IMR-90 (cell line): ENCODE results near the gene NHLRC3. TPM values are rescaled to one million over a fixed set of nuclear protein-coding genes. Genes with fewer than 3 reads are reported as not detected.
"Not testable (repeated sequence)": the region's sequence is repeated elsewhere in the genome, so short reads cannot be mapped to it uniquely, and the experiment has no call there.

ENCODE experiments used
- ATAC-seq: fragments of 200-7000 bp; cut with Tn5 transposase; 2 replicates; pipeline ENCODE4 v1.9.1; 2020; ENCODE audit warnings: low read depth, mild to moderate bottlenecking, moderate library complexity
- BruUV-seq: library from RNA; stranded (reverse); fragments of 400-500 nt; replicated peaks from 2 replicates; lab custom pipeline; 2021; lab: Mats Ljungman, UMichigan
- CTCF ChIA-PET: fragments of 300-600 bp; formaldehyde crosslinking; extraction: SDS; loops from one replicate; lab custom pipeline; 2021; ENCODE audit warnings: antibody characterized with exemption; lab: Yijun Ruan, JAX
- POLR2A ChIA-PET: fragments of 300-600 bp; sonication (Branson Sonifier 250); formaldehyde crosslinking; loops from one replicate; lab custom pipeline; 2022; ENCODE audit warnings: antibody characterized with exemption; ENCODE audit not compliant: unreplicated experiment; lab: Charles Lee
- DNase-seq: peaks from one replicate; pipeline ENCODE4 v3.0.0; 2013
- H2AFZ ChIP-seq: replicated peaks from 2 replicates; pipeline ENCODE3; 2013; ENCODE audit warnings: low read length, mild to moderate bottlenecking; ENCODE audit not compliant: poor library complexity
- H2AK5ac ChIP-seq: 2 replicates; pipeline ENCODE4 v1.6.1; 2013; ENCODE audit warnings: low read depth, low read length, inconsistent platforms
- H2AK9ac ChIP-seq: replicated peaks from 2 replicates; pipeline ENCODE3; 2013; ENCODE audit warnings: mild to moderate bottlenecking, low read depth, low read length, moderate library complexity; ENCODE audit not compliant: poor library complexity
- H2BK120ac ChIP-seq: 2 replicates; pipeline ENCODE4 v1.6.1; 2013; ENCODE audit warnings: low read depth, low read length, inconsistent platforms
- H2BK15ac ChIP-seq: 3 replicates; pipeline ENCODE4 v1.6.1; 2013; ENCODE audit warnings: low read depth, low read length, inconsistent platforms
- H2BK20ac ChIP-seq: 2 replicates; pipeline ENCODE4 v1.6.1; 2013; ENCODE audit warnings: low read depth, mild to moderate bottlenecking, inconsistent platforms, low read length, moderate library complexity
- H2BK5ac ChIP-seq: 2 replicates; pipeline ENCODE4 v1.6.1; 2013; ENCODE audit warnings: mild to moderate bottlenecking, low read depth, low read length, inconsistent platforms; ENCODE audit not compliant: poor library complexity, severe bottlenecking
- H3K14ac ChIP-seq: replicated peaks from 2 replicates; pipeline ENCODE4 v1.6.1; 2013; ENCODE audit warnings: low read depth, low read length, inconsistent platforms
- H3K18ac ChIP-seq: 2 replicates; pipeline ENCODE4 v1.6.1; 2013; ENCODE audit warnings: low read depth, low read length, control low read depth
- H3K23ac ChIP-seq: 2 replicates; pipeline ENCODE4 v1.6.1; 2013; ENCODE audit warnings: low read depth, low read length, inconsistent platforms
- H3K27ac ChIP-seq: 2 replicates; pipeline ENCODE4 v1.5.1; 2013; ENCODE audit warnings: mild to moderate bottlenecking, control low read depth, low read length; ENCODE audit not compliant: insufficient read depth
- H3K27me3 ChIP-seq: 2 replicates; pipeline ENCODE4 v1.6.1; 2013; ENCODE audit warnings: low read length; ENCODE audit not compliant: control insufficient read depth, insufficient read depth
- H3K36me3 ChIP-seq: 2 replicates; pipeline ENCODE4 v1.6.1; 2013; ENCODE audit warnings: low read length, mixed read lengths; ENCODE audit not compliant: control insufficient read depth, insufficient read depth
- H3K4ac ChIP-seq: 2 replicates; pipeline ENCODE4 v1.6.1; 2013; ENCODE audit warnings: low read depth, low read length, inconsistent platforms
- H3K4me1 ChIP-seq: 2 replicates; pipeline ENCODE4 v1.6.1; 2013; ENCODE audit warnings: low read length, mixed read lengths; ENCODE audit not compliant: control insufficient read depth, insufficient read depth
- H3K4me2 ChIP-seq: 2 replicates; pipeline ENCODE4 v1.6.1; 2013; ENCODE audit warnings: low read depth, mild to moderate bottlenecking, control low read depth, low read length, moderate library complexity
- H3K4me3 ChIP-seq: 2 replicates; pipeline ENCODE4 v1.5.1; 2013; ENCODE audit warnings: low read depth, mild to moderate bottlenecking, control low read depth, low read length, moderate library complexity; ENCODE audit not compliant: insufficient read depth
- H3K56ac ChIP-seq: 2 replicates; pipeline ENCODE4 v1.6.1; 2013; ENCODE audit warnings: low read length, inconsistent platforms; ENCODE audit not compliant: insufficient read depth; ENCODE audit errors: extremely low read depth
- H3K79me1 ChIP-seq, 2 experiments: 2 replicates each; pipeline ENCODE4 v1.6.1; 2013; ENCODE audit warnings: low read length in 2 of 2, inconsistent platforms in 1 of 2, low read depth in 1 of 2
- H3K9ac ChIP-seq: 2 replicates; pipeline ENCODE4 v1.6.1; 2013; ENCODE audit warnings: low read depth, low read length, control low read depth
- H3K9me1 ChIP-seq: 2 replicates; pipeline ENCODE4 v1.6.1; 2013; ENCODE audit warnings: low read length, inconsistent platforms; ENCODE audit not compliant: insufficient read depth
- H3K9me3 ChIP-seq: 2 replicates; pipeline ENCODE4 v1.6.1; 2013; ENCODE audit warnings: low read length; ENCODE audit not compliant: control insufficient read depth, insufficient read depth
- H4K20me1 ChIP-seq: 2 replicates; pipeline ENCODE4 v1.6.1; 2013; ENCODE audit warnings: low read length, inconsistent platforms; ENCODE audit not compliant: insufficient read depth
- H4K5ac ChIP-seq: 2 replicates; pipeline ENCODE4 v1.6.1; 2013; ENCODE audit warnings: mild to moderate bottlenecking, low read depth, low read length, control low read depth
- H4K8ac ChIP-seq, 2 experiments: 2 replicates each; pipeline ENCODE4 v1.6.1; 2013; ENCODE audit warnings: low read depth in 2 of 2, low read length in 2 of 2, control low read depth in 1 of 2, inconsistent platforms in 1 of 2
- H4K91ac ChIP-seq: 2 replicates; pipeline ENCODE4 v1.6.1; 2013; ENCODE audit warnings: low read depth, low read length, inconsistent platforms; ENCODE audit not compliant: insufficient read depth
- CHD1 ChIP-seq: IDR thresholded peaks from 2 replicates; pipeline ENCODE4 v1.6.1; 2012; ENCODE audit warnings: low read depth, low read length, improper control_type of control experiment
- RFX5 ChIP-seq: IDR thresholded peaks from 2 replicates; pipeline ENCODE4 v1.8.0; 2012; ENCODE audit warnings: low read depth, mild to moderate bottlenecking, low read length, moderate library complexity
- WGBS, 2 experiments: methylation state at CpG; one replicate each; pipeline versions ENCODE4 v1.1.5 to v1.1.7; 2013; ENCODE audit warnings: missing lambda C conversion rate in 2 of 2; ENCODE audit not compliant: insufficient read length in 1 of 2; ENCODE audit errors: extremely low coverage in 2 of 2; 5-methylcytosine and 5-hydroxymethylcytosine counted together
- dilution Hi-C: fragments of 300-500 bp; cut with HindIII; formaldehyde crosslinking; loops from one replicate; pipeline ENCODE4 v1.14.3; 2018; ENCODE audit warnings: low sequenced_read_pairs; ENCODE audit not compliant: unreplicated experiment
- in situ Hi-C: fragments of 300-500 bp; cut with MboI; formaldehyde crosslinking; loops from 3 replicates; pipeline ENCODE4 v1.14.3; 2019; ENCODE audit warnings: low sequenced_read_pairs, inconsistent platforms, mixed read lengths
- intact Hi-C: fragments of 100-400 bp; cut with micrococcal nuclease; formaldehyde crosslinking; loops from 2 replicates; pipeline ENCODE4 v1.10.0; 2022
- polyA plus RNA-seq, 3 experiments: library from polyadenylated mRNA; depleted of rRNA; stranded (reverse); fragments of >200 nt; gene quantifications; 2 replicates each; pipeline ENCODE4 v1.2.3, GENCODE V29; 2012; ENCODE audit warnings: low replicate concordance in 1 of 3
- total RNA-seq: library from RNA; depleted of rRNA; stranded (reverse); fragments of >200 nt; gene quantifications from 2 replicates; pipeline ENCODE4 v1.2.3, GENCODE V29; 2012
- TF ChIP-seq, protein P1 (sequence below): fragments of 150-350 bp; IDR thresholded peaks from 2 replicates; pipeline ENCODE4 v1.6.1; 2017; ENCODE audit warnings: mild to moderate bottlenecking, antibody characterized with exemption, low read length, low read depth

Gene NHLRC3
- total and polyA plus RNA-seq, 2 of the 4 experiments (the other 2 are of a cell fraction), result 3.0 to 4.2 TPM

DNA sequence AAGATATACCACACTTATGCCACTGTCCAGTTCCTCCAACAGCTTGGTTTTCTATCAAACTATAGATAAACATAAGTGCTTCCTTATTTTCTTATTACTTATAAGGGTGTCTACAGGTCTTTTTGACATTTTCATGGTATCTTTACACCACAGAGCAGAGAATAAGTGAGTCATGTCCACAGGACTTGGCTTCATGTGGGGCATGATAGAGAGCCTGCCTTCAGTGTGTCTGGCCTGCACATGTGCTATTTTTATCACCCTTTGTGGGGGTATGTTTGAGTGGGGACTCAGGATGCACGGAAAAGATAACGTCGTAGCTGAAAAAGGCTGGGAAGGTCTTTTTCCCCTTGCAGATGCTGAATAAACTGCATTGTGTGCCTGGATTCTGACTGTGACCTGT, 39.5 kb upstream of the NHLRC3 start:
- intact Hi-C loops (no loop called here), dilution Hi-C loops (no loop called here), in situ Hi-C loops (no loop called here)
- no peak overlapping the region for H2AFZ ChIP-seq
- H3K27ac ChIP-seq, result no peak overlapping the region
- H4K5ac ChIP-seq, result no peak overlapping the region
- no peak overlapping the region for H2BK5ac ChIP-seq
- no peaks in the 10 kb centered on the region for H3K9me3 ChIP-seq
- H2BK120ac ChIP-seq, result no peak overlapping the region
- ChIA-PET POLR2A (no interaction called here), CTCF (no interaction called here)
- H2BK20ac ChIP-seq, result no peak overlapping the region
- H3K36me3 ChIP-seq, result no peaks in the 10 kb centered on the region
- H2AK9ac ChIP-seq, result no peak overlapping the region
- ATAC-seq, result no peak
- BruUV-seq, result no TSS peak
- DNase-seq, result no peak
- H3K27me3 ChIP-seq, result no peaks in the 10 kb centered on the region
- no peaks in the 10 kb centered on the region for H4K20me1 ChIP-seq
- H3K4me3 ChIP-seq, result no peak overlapping the region
- no peak overlapping the region for H4K8ac ChIP-seq
- WGBS, 2 experiments, result no CpG with 5 or more reads among the region's 3 CpGs
- no peaks in the 10 kb centered on the region for H3K79me1 ChIP-seq
- H2BK15ac ChIP-seq, result no peak overlapping the region
- no peak overlapping the region for H3K4ac ChIP-seq
- no peak overlapping the region for H3K14ac ChIP-seq
- H2AK5ac ChIP-seq, result no peak overlapping the region
- no peak overlapping the region for H3K23ac ChIP-seq
- no peak overlapping the region for H3K56ac ChIP-seq
- H3K4me2 ChIP-seq, result no peak overlapping the region
- H3K18ac ChIP-seq, result no peak overlapping the region
- H4K91ac ChIP-seq, result no peak overlapping the region
- no peak for TF ChIP-seq CHD1
- TF ChIP-seq, protein P1, sequence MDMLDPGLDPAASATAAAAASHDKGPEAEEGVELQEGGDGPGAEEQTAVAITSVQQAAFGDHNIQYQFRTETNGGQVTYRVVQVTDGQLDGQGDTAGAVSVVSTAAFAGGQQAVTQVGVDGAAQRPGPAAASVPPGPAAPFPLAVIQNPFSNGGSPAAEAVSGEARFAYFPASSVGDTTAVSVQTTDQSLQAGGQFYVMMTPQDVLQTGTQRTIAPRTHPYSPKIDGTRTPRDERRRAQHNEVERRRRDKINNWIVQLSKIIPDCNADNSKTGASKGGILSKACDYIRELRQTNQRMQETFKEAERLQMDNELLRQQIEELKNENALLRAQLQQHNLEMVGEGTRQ, result no peak
- TF ChIP-seq RFX5, result no peak
- H3K9ac ChIP-seq, result no peak overlapping the region
- H3K9me1 ChIP-seq, result no peaks in the 10 kb centered on the region
- H3K4me1 ChIP-seq, result no peaks in the 10 kb centered on the region

DNA sequence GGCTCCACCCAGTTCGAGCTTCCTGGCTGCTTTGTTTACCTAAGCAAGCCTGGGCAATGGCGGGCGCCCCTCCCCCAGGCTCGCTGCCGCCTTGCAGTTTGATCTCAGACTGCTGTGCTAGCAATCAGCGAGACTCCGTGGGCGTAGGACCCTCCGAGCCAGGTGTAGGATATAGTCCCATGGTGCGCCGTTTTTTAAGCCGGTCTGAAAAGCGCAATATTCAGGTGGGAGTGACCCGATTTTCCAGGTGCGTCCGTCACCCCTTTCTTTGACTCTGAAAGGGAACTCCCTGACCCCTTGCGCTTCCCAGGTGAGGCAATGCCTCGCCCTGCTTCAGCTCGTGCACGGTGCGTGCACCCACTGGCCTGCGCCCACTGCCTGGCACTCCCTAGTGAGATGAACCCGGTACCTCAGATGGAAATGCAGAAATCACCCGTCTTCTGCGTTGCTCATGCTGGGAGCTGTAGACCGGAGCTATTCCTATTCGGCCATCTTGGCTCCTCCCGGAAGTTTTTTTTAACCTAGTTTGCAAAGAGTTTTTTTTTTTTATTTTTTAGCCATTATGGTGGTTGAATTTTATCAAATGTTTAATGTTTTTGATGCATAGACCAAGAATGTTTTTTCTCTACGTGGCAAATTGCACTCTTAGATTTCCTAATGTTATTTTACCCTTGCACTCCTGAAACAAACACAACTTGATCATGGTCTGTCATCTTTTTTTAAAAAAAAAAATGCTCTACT, 31.7 kb upstream of the NHLRC3 start:
- H2AFZ ChIP-seq, H3K9ac ChIP-seq, POLR2A ChIA-PET, DNase-seq, CTCF ChIA-PET, H3K4me1 ChIP-seq, BruUV-seq, H3K18ac ChIP-seq, H3K23ac ChIP-seq, H3K4me2 ChIP-seq, H3K14ac ChIP-seq, in situ Hi-C loops, H2AK5ac ChIP-seq, intact Hi-C loops, dilution Hi-C loops, H3K27ac ChIP-seq, H4K20me1 ChIP-seq, H4K5ac ChIP-seq, H2BK5ac ChIP-seq, H3K27me3 ChIP-seq, H3K56ac ChIP-seq, H3K9me1 ChIP-seq, H2AK9ac ChIP-seq, H3K79me1 ChIP-seq, H4K8ac ChIP-seq, ATAC-seq, H4K91ac ChIP-seq, H3K9me3 ChIP-seq, H3K4ac ChIP-seq, H3K36me3 ChIP-seq, H3K4me3 ChIP-seq, H2BK15ac ChIP-seq, H2BK120ac ChIP-seq, H2BK20ac ChIP-seq: not testable (repeated sequence)
- WGBS, 2 experiments, result 100% methylated on average over 1 of the region's 29 CpGs; no CpG with 5 or more reads in 1 of the 2 experiments
